ENCODE data around the gene SGMS1. TPM values are rescaled to one million over a fixed set of nuclear protein-coding genes. Genes with fewer than 3 reads are reported as not detected.

SGMS1 gene
- total RNA-seq, 1 donor from 2014 or later: 43.5 TPM

DNA sequence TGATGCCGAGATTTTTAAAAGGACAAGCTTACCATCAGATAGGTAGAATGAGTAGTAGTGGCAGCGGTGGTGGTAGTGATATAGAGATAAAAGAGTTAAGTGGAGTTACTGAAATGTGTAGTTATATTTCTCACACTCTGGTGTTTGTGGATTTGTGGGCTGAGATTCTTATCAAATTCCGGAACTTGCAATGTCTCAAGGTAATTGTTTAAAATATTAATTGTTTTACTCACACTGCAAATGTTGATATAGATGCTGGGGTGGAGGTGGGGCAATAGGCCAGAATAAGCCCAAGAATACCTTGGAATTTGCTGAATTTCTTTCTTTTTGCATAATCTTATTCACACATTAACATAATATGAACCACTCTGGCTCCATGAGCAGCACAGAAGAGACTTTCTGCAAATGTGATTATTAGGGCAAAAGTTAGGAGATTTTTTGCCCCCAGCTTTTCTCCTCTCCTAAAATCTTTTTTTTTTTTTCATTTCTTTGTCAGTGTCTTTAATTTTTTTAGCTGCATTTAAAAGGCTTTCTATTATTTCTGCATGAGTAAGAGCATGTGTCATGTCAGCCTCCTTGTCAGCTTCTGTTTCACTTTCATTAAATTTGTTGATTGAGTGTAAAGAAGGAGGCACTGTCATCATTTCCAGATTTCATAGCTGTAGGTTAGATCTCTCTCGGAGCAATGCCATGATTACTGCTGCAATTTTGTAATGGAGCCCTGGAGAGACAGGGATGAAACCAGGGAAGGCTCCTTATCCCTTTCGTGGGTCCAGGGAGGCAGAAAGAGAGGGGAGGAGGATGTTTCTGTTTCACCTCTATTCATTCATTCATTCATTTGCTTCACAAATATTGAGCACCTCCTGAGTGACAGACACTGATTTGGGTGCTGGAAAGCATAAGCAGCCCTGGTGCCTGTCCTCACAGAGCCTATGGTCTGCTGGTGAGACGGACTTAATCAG is 13.1 kb upstream of the SGMS1 start:
- DNase-seq (ENCODE audit: low read depth): no peak

DNA sequence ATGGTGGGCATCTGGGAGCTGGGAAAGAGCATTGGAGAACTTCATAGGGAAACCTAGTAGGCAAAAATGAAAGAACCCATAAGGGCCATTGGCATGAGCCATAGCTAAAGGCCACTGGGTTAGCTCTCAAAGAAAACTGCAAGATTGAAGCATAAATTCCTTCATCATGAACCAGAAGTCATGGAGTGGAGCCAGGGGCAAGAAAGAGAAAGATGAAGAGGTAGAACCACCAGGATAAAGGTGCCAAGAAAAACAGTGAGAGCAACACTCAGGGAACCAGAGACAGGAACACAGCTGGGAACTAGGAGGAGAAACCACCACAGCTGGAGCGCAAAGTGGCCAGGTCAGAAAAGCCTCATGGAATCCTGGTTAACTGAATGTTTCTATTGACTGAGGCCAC is 11.5 kb upstream of the SGMS1 start:
- peak; percentile 79 for DNase-seq (ENCODE audit: low read depth)

DNA sequence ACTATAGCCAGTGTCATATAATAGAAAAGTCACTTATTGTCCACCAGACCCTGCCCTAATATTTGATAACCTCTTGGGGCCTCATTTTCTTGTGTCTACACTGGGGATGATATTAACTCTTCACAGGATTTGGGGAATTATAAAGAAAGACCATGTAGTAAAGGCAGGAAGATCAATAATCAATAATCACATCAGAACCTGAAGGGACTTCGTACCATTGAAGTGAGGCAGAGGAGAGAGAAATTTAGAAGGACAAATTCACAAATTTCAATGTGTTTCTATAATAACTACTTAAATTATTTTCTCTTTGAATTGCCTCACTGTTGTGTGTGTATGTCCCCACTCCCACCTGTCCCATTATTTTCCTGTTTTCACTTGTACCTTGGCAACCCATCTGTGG is 10.7 kb upstream of the SGMS1 start:
- no peak for DNase-seq (ENCODE audit: low read depth)

DNA sequence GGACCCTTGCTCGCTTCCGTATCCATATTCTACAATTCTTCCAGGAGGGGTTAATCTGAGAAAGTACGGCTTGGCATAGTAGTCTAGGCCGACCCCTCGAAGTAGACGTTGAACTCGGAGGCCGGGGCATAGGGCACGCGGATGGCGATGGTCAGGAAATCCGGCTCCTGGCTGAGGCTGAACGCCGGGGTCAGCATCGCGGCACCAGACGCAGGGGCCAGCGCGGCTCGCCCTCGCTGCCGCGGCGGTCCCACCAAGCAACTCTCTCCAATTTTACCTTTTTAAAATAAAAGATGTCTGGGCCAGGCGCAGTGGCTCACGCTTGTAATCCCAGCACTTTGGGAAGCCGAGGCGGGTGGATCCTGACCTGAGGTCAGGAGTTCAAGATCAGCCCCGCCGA is 7.3 kb upstream of the SGMS1 start:
- DNase-seq (ENCODE audit: low read depth): no peak

DNA sequence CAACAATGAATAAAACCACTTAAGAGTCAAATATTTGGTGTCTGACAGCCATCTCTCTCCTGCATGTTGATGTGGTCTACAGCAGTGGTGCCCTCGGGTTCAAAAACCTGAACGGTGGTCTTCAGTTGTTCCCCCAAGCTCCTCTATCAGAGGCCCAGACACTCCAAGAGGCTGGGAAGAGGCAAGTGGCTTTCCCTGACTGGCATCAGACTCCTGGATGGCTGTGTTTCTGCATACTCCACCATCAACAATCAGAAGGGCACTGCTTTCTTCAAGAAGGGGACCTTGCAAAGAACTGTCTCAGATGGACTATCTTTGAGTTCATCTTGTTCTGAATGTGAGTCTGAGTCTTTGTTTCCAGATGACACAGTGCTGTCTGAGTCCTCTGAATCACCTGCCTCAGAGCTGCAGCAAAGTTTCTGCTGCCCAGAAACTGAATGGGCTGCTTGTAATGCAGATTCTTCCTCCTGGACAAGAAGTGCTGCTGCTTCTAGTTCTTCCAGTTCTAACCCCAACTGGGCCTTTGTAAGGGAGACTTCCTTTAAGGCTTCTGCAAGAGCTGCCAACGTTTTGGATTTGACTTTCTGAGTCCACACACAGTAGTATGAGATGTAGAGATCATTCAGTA is 5.9 kb upstream of the SGMS1 start:
- no peak for DNase-seq (ENCODE audit: low read depth)

DNA sequence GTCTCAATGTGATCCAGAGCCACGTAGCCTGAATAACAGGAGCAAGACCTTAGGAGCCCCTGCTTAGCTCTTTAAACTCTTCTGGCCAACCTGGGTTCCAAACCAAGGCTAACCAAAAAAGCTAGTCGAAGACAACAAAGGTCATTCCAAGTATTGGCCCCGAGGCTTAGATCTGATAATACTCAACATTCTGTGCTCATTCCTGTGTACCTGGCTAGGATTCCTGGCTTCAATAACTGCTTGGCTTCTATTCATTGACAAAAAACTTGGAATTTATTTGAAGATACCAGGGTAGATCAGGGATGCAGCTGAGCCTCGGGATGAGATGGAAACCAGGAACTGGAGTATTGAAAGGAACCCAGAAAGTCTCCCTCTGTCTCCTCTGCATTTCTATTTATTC is 4.1 kb upstream of the SGMS1 start:
- DNase-seq (ENCODE audit: low read depth): no peak

DNA sequence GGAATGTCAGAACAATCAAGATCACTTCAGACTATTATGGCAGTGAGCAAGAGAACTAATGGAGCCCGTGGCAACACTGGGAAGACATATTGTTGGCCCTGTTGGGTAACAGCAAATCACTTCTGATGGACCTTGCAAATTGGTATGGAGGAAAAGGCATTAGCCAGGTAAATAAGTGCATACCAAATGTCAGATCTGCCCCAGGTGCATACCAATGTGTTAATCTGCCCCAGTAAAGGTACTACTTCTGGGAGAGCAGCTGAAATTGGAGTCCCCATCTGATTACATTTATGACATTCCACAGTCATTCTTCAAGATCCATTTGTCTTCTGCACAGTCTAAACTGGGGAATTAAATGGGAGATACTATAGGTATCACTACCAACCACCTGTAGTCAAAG is 3.7 kb upstream of the SGMS1 start:
- no peak for DNase-seq (ENCODE audit: low read depth)

DNA sequence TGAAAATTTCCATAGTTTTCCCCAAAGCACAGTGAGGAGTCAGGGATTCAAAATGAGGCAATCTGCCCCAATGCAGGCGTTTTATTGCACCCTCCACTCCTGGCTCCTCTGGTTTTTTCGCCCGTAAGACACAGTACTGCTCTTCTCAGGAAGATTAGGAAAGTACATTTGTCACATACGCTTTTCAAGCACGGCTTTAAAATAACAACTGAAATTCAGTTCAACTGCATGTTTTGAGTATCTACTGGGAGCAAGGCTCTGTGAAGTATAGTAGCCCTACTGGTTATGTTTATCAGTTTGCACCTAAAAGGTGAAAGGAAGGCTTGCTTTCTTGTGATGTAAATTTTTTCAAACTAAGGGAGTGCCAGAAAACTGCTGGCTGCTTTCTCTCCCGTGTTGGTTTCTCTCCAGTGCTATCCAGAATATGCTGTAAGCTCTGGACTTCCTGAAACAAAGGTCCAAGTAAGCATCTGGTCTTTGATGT is 1.9 kb upstream of the SGMS1 start:
- no peak for DNase-seq (ENCODE audit: low read depth)

DNA sequence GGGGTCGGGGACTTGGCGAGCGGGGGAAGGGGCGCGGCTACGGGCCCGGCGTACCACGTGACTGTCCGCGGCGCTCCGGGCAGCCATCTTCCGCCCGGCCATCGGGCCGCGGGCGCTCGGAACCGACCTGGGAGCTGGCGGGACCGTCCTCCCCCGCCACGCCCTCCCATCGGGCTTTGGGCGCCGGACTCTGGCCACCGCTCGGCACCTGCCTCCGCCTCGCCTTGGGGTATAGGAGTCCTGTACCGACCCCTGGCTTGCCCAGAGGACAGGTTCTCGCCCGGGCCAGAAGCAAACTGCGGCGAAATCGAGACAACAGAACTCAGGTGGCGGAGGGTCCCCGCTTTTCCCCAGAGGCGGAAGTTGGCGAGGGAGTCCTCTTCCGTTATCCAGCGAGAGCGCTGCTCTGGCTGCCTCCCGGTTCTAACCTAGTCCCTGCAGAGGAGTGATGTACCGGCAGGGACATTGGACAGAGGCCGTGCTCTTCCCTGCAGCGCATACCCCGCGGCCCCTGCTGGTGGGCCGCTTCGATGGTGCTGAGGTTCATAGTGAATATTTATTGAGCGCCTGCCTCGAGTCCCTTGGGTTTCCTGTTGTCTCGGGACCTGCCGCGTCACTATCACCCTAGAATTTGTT is 1.2 kb upstream of the SGMS1 start:
- DNase-seq (ENCODE audit: low read depth): no peak

DNA sequence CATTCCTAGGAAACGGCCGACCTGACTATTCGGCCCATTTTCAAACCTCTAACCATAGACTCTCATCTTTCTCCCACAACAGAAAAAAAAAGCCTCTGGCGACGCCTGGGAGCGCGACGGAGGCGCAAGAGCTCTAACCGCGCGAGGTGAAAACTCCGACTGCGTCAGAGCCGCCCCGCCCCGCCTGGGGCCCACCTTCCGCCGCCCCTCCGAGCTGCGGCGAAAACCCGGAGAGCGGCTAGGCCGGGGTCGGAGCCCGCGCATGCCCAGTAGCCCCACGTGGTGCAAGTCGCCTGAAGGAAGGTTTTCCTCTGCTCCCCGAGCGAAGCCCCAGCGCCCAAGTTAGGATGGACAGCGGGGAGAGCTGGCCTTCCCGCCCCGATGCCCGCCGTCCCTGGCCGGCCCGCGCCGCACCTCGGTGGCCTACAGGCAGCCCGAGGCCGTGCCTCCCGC is 683 bp upstream of the SGMS1 start:
- DNase-seq (ENCODE audit: low read depth): peak; percentile 79

DNA sequence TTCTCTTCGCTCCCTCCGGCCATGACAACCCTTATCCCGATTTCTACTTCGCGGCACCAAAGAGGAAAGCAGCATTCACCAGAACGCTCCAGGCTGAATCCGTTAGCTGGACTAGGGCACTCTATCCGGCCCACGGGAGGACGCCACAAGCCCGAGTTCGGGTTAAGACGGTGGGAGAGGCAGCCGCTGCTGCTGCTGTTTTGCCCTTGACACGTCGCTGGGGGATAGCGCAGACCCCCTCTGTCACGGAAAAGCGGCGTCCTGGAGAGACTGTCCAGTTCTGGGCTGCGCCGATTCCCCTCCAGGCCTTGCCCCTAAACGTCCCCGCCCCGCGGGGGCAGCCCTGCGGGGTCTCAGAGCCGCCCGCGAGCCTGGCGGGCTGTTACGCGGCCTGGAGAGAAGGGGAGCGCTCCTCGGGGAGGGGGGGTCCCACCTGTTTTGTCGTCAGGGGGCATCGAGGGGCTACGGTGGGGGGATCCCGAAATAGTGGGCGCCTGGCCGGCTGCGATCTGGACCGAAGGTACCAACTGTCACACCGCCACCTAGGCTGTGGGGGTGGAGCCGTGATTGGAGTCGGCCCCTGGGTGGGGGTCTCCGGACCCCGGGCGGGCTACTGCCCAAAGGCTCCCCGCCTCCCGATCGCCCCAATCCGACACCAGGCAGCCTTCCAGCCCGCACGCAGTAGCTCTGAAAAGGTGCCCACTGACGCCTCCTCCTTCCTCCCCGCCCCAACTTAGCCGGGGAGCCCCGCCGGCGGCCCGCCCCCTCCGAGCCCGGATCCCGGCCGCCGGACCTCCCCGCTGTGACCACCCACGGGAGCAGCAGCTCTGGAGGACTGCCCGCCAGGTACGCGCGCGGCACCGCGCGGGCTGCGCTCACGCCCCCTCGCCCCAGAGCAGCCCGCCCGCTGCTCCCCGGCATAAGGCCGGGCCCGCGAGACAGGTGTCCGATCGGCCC is 772 bp downstream of the SGMS1 start:
- DNase-seq (ENCODE audit: low read depth): no peak

DNA sequence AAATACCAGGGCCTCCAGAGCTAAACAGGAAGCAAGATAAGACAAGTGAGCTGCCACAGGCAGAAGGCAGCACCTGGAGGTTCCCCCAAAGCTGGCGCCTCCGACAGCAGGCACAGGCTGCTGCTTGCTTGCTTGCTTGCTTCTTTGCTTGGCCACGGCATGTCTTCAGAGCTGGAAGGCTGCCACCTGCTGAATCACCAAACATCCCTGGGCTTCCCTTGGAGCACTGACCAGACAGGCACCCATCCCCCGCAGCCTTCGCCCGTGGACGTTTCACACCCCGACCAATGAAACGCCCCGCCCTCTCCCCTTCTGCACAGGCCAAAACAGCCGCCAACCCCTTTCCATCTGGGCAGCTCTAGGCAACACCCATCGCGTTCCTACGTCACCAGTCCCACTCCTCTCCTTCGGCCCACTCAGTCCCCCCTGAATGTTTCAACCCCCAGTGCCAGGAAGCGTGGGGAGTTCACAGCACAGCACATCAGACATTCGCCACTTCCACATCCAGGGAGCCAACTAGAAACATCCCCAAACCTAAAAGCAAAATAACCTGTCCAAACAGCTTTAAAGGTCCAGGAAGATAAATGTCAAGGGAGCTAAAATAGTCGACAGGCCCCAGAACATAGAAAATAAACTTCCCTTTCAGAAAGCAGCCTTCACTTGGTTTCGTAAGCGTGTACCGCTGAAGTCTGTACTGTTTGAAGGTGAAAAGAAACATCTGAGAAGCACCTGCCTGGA is 1.6 kb downstream of the SGMS1 start:
- DNase-seq (ENCODE audit: low read depth): peak; percentile 89

DNA sequence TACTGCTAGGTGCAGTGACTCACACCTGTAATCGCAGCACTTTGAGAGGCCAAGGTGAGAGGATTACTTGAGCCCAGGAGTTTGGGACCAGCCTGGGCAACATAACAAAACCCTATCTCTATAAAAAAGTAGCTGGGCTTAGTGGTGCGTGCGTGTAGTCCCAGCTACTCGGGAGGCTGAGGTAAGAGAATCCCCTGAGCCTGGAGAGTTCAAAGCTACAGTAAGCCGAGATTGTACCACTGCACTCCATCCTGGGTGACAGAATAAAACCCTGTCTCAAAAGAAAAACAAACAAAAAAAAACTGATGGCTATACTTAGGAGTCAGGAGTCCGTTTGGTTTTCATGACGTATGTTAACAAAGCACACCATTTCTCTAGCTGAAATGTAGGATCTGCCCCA is 2.9 kb downstream of the SGMS1 start:
- DNase-seq (ENCODE audit: low read depth): no peak

DNA sequence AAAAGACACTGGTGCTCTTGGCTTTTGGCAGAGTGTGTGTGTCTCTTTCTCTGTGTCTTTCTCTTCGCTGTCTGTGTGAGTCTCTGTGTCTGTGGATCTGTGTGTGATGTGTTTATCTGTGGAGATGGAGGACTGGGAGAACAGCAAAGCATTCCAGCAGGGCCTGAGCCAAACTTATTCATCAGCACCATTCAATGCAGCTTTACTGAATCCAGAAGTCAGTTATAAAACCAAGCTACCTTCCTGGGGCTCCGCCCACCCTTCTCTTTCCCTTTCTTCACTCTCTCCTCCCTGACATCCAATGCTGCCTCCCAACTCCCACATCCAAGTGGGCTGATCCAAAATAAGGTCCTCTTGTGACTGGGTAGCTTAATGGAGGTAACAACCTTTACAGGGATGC is 3.9 kb downstream of the SGMS1 start:
- DNase-seq (ENCODE audit: low read depth): no peak

DNA sequence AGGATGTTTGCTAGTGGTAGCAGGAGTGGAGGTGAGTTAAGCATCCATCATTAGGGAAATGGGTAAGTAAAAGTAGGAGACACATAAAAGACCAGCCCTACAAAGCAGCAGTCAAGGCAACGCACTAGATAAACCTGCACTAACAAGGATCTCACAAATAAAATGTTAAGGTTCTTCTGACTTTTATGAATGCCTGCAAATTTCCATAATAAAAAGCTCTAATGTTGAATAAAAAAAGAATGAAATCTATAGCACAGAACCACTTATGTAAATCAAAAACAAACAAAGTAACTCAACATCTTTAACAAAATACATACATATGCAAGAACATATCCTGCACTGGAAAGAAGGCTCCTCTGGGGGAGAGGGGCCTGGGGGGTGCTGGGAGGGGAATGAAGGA is 4.6 kb downstream of the SGMS1 start:
- no peak for DNase-seq (ENCODE audit: low read depth)

DNA sequence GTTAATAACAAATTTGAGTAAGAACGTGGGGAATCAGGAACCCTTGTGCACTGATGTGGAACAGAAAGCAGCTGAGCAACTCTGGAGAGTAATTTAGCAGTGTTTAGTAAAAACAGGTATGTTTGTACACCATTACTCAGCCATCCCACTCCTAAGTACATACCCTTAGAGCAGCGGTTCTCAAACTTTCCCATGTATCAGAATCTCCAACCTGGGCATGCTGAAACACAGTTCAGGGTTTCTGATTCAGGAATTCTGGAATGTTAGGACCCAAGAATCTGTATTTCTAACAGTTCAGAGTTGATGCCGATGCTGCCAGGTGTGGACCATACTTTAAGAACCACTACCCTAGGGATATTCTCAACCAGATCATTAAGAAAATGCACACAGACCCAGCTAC is 5.1 kb downstream of the SGMS1 start:
- peak; percentile 84 for DNase-seq (ENCODE audit: low read depth)

DNA sequence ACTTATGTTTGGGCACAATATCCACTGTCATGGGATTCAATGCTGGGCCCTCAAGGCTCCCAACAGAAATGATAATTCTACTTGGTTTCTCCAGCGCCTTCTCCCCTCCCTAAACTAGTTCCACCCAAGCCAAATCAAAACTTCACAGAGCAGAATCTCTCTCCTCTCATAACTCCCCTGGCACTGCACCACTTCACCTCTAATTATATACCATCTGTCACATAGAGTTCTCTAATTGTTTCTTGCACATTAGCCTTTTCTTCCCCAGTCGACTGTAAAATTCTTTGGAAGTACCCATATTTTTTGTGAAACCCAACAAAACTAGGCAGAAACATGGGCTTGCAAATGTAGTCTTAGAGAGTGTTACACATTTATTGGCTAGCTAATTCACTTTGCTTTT is 8.1 kb downstream of the SGMS1 start:
- DNase-seq (ENCODE audit: low read depth): no peak

DNA sequence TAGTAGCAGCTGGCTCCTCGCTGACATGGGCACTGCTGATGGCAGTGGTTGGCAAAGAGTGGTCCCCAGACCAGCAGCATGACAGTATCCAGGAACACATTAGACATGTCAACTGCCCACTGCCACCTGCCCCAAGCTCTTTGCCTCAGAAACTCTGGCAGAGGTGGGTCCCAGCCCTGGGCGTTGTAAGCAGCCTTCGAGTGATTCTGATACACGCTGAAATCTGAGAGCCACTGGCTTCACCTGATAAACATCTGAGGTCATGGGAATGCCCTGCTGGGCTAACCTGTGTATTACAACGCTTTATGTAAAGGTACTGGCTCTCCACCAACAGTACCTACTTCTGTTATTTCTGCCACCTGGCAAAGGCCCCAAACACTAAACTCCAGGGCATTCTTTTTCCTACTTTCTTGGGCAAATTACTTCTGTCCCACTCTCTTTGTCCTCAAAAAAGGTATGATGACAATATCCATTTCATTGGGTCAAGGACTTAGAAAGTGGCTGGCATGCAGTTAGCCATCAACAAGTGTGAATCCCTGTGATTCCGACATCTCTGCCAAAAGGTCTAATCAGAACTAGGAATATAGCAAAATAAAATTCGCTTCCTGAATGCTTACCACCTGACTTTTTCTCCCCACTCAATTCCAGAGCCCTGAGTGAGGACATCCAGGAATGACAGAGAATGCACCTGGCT is 9.2 kb downstream of the SGMS1 start:
- no peak for DNase-seq (ENCODE audit: low read depth)

DNA sequence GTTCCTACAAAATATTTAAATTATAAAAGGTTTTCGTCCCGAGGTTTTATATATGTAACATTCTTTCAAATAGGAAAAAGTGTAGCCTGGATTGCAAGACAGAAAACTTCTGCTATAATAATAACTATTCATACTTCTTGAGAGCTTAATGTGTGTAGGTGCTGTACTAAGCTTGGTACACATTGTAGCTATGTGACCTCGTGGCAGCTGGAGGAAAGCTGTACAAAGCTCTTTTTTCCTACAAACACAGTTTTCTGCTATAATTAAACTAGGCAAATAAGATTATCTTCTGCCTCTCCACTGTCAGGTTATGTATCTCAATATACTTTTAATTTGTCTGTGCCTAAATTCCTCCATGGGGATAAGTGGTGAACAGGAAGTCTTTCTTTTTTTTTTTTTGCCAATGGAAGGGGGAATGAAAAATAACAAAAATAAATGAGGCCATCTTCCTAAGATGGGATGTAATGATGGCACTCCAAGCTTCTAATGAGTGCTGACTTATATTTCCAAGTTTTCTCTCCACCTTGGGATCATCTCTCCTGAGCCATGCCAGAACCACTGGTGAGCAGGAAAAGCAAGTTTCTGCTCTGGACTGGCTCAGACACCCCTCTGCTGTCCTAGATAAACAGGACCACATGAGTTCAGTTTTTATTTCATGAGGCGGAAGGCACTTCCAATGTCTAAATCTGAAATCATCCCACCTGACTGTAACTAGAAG is 9.9 kb downstream of the SGMS1 start:
- DNase-seq (ENCODE audit: low read depth): no peak
